Activated CD8-positive, alpha-beta memory T cell treated with anti-CD3 and anti-CD28 coated beads, Interleukin-2, amount 50 U/mL, for 1 hour (primary cell): Measurements from ENCODE around the gene SNURF.
"Not testable (repeated sequence)": the region's sequence is repeated elsewhere in the genome, so short reads cannot be mapped to it uniquely, and the experiment has no call there.

Experiments
- DNase-seq: peaks from one replicate; pipeline ENCODE4 v3.0.0-alpha.2; 2020; ENCODE audit errors: extremely low read depth

Gene SNURF

GRCh38 chr15:24971052-24971451 is 16.3 kb downstream of the SNURF start:
- no peak for DNase-seq

GRCh38 chr15:24971772-24972171 is 17.0 kb downstream of the SNURF start:
- DNase-seq, result no peak

- not testable (repeated sequence) for DNase-seq
Measured at GRCh38 chr15:24972707-24973106, 17.9 kb downstream of the SNURF start.

GRCh38 chr15:24976932-24977331 is 22.1 kb downstream of the SNURF start:
- no peak for DNase-seq

GRCh38 chr15:24977686-24978085 is 22.9 kb downstream of the SNURF start:
- no peak for DNase-seq

- DNase-seq, result no peak
Measured at GRCh38 chr15:24985224-24985623, 30.4 kb downstream of the SNURF start.

GRCh38 chr15:24986653-24987052 is 31.9 kb downstream of the SNURF start:
- DNase-seq, result no peak
